Peyer's patch (tissue), 4 donors: ENCODE results near the gene EFCAB5.

Source experiments
- CTCF ChIP-seq, 6 experiments: fragments of 450-650 bp in 4 of 6; fragments of 200-600 bp in 2 of 6; sonication (generic) in 1 of 6; IDR thresholded peaks; one replicate each; pipeline ENCODE4 v1.5.1; 2017 to 2019; ENCODE audit warnings: antibody characterized with exemption in 6 of 6, mild to moderate bottlenecking in 3 of 6, moderate library complexity in 1 of 6
- POLR2A ChIP-seq, 2 donors: fragments of 450-650 bp; IDR thresholded peaks; one replicate each; pipeline ENCODE4 v1.5.1; 2017; ENCODE audit warnings: antibody characterized with exemption in 2 of 2, mild to moderate bottlenecking in 2 of 2, moderate library complexity in 2 of 2

GRCh38 chr17:30035369-30035768 lies 93.9 kb downstream of the EFCAB5 start:
- TF ChIP-seq CTCF (IDR thresholded peaks at IDR 0.05): no peak
- TF ChIP-seq POLR2A (IDR thresholded peaks at IDR 0.05): no peak
